ENCODE measurements around the gene TNFAIP3.

Gene TNFAIP3

DNA sequence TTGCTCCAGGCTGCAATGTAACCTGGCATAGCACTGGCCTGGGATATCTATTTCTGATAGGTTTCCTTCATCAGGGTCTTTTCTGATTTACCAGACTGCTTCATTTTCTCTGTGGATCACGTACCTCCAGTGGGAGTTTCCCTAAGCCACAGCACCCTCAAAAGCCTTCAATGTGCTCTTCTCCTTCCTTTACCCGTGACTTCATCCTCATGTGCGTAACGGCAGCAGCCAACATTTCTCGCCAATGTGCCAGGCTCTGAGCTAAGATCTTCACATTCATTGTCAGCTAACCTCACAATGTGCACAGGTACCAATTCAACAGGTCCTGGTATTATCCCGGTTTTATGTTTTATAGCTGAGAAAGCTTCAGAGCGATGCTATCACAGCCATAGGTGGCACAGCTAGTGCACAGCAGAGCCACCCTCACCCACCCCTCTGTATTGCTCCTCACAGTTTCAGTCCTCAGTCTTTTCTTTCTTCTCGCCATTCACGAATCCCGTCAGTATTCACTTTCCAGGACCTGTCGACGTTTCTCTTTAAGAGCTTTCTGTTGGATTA, 58.2 kb downstream of the TNFAIP3 start:
- DNase-seq (ENCODE audit: low read depth): no peak

DNA sequence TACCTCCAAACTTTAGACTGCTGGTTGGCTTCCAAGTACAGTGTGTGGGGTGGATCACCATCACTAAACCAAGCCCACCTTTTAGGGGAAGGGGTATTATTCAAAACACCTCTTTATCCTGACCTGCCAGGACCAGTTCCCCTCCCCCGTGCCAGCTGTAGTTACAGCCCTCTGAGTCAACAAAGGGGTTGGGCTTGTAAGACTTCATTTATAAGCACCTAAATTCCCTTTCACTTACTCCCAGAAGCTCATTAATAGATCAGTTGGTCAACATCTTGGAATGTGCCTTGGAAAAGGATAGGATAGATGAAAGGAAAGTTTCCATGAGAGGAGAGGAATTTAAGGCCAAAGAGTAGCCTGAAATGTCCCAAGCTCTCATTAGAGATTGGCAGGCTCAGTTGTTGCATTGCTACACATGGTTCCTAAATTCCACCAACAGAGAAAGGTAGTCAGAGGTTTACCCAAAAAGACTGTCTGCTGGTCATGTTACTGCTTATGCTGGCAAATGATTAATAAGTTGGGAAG, 59.2 kb downstream of the TNFAIP3 start:
- no peak for DNase-seq (ENCODE audit: low read depth)

- DNase-seq (ENCODE audit: low read depth): no peak
These were observed 59.9 kb downstream of the TNFAIP3 start for GRCh38 chr6:137926985-137927384.

DNA sequence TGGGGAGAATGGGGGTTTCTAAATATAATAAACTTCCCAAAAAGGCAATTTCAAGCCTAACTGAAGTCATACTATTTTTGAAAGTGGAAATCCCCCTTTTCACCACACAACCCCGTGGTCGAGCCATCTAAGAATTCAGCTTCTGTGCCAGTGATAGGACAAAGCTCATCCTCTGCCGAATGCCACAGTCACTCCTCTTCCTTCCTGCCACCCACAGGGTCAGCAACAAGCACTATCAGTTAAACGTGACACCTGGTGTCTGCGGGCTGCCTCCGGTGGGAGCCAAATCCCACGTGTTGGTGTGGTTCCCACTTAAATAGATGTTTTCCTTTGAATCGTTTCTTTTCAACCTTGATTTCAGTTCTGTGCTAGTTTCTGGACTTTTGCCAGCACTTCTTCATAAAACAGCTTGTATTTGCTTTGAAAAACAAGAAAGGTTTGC, 60.7 kb downstream of the TNFAIP3 start:
- peak; percentile 46 for DNase-seq (ENCODE audit: low read depth)

DNA sequence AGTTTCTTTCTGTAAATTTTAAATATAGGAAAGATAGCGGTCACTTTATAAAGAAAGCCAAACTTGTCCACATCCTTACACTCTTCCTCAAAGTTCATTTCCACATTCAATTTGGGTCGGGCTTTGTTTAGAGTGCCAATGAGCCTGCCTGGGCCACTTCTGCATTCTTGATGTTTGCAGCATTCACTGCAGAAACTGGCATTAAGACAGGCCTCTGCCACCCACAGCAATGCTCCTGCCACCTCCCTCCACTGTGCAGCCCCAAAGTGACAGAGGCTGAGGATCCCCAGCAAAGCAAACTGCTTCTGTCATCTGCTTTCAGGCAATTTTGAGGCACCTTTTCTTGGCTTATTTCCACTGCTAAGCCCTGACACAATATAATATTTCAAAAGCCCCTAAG, 61.2 kb downstream of the TNFAIP3 start:
- DNase-seq (ENCODE audit: low read depth): no peak

GRCh38 chr6:137931849-137932465, 64.9 kb downstream of the TNFAIP3 start:
- no peak for DNase-seq (ENCODE audit: low read depth)

All from activated T-cell treated with anti-CD3 and anti-CD28 coated beads for 1 hour (primary cell).